GM19467 (cell line): ENCODE data around the gene ZSCAN31.
"Not testable (repeated sequence)": the region's sequence is repeated elsewhere in the genome, so short reads cannot be mapped to it uniquely, and the experiment has no call there.

Experiments used
- ATAC-seq: cut with Tn5 transposase; IDR thresholded peaks from one replicate; pipeline ENCODE4 v1.9.1; 2021; ENCODE audit warnings: mild to moderate bottlenecking, moderate library complexity; ENCODE audit not compliant: unreplicated experiment

ZSCAN31 gene

DNA sequence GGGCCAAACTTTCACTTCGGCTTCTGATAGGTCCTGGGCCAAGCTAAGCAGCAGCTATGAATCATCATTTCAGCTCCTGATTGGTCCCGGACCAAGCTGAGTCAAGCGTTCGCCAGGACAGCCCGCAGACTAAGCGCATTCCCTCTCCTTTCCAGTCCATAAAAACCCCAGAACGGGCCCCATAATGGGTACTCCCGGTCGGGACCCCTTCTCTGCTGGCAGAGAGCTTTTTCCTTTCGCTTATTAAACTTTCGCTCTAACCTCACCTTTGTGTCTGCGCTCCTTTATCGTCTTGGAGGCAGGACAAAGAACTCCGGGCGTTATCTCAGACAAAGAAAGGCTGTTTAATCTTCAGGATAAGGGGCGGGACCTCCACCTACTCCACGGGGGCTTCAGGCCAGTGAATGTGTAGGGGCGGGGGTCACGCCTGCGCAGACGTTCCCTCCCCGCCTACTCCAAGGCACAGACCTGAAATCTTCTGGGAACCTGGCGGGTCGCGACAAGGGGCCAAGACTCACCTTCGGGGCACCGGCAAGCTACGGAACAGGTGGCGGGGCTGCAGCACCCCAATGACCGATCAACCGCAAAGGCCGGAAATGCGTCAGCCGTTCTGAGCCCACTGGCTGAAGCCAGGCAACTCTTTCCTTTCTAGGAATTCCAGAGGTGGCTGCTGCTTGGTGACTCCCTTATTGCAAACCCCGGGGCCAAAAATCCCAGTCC is at the start of gene ZSCAN31:
Gene ZSCAN31 (minus strand): TSS at position 585 of the 720 bp plus-strand sequence. CDS start 6,465 bp downstream, outside the sequence.
- ATAC-seq, result peak; percentile 81

DNA sequence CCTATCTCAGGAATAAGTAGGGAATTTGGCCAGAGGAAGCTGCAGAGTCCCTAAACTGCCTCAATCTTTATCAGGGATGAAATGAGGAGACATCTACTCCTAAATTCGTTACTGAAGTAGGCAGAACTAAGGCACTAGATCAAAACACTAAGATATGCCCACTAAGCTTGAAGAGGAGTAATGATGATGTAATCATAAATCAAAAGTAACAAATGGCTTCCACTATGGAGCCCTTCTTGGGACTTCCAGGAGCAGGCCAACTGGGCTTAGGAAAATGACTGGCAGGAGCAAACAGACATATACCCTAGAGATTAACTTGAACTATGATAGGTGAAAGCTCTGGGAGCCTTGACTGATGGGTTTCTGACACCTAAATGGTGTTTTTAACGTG is 48.2 kb upstream of the ZSCAN31 start:
- ATAC-seq, result no peak

GRCh38 chr6:28383235-28384142 is 47.5 kb upstream of the ZSCAN31 start:
- peak; percentile 81 for ATAC-seq

GRCh38 chr6:28380381-28380780 is 44.4 kb upstream of the ZSCAN31 start:
- no peak for ATAC-seq

GRCh38 chr6:28378644-28379043 is 42.7 kb upstream of the ZSCAN31 start:
- no peak for ATAC-seq

- ATAC-seq, result no peak
Observed at GRCh38 chr6:28377879-28378278, 41.9 kb upstream of the ZSCAN31 start.

GRCh38 chr6:28373925-28374324 is 38.0 kb upstream of the ZSCAN31 start:
- no peak for ATAC-seq

DNA sequence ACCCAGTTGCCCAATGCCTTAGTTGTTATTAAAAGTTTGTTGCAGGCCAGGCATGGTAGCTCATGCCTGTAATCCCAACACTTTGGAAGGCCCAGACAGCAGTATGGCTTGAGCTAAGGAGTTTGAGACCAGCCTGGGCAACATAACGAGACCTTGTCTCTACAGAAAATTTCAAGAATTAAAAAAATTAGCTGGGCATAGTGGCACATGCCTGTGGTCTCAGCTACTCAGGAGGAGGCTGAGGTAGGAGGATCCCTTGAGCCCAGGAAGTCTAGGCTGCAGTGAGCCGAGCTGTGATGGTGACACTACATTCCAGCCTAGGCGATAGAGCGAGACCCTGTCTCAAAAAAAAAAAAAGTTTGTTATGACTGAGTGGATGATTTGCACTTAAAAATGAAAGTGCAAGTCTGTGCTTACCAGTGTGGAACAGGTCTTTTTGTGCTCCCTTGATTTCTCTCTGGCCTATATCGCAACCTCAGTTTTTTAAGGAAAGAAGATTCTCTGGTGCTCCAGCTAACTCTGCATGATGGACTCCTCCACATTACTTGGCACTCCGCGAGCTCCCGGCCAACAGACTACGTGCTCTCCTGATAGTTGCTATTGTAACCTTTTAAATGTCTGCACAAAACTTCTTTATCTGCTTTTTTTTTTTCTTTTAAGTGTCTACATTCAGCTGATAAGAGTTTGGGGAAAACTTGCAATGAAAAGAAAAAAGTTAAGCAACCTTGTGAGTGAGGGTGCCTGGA is 35.9 kb upstream of the ZSCAN31 start:
- no peak for ATAC-seq

DNA sequence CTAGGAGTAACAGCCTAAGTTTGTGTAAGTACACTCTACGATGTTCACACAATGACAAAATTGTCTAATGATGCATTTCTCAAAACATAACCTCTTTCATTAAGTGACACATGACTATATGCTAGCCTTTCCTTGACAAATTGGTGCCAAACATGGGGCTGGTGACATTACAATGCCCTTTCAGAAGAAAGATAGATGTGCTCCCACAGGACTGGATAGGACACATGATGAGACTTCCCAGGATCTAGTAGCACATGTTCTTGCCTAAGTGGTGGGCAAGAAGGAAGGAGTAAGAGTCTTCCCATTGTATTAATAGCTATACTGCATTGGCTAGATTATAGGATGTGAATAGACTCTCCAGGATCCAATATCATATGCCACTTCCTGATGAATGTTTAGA is 35.3 kb upstream of the ZSCAN31 start:
- ATAC-seq, result no peak

GRCh38 chr6:28370440-28370839 is 34.5 kb upstream of the ZSCAN31 start:
- ATAC-seq, result no peak

GRCh38 chr6:28369463-28369862 is 33.5 kb upstream of the ZSCAN31 start:
- no peak for ATAC-seq

DNA sequence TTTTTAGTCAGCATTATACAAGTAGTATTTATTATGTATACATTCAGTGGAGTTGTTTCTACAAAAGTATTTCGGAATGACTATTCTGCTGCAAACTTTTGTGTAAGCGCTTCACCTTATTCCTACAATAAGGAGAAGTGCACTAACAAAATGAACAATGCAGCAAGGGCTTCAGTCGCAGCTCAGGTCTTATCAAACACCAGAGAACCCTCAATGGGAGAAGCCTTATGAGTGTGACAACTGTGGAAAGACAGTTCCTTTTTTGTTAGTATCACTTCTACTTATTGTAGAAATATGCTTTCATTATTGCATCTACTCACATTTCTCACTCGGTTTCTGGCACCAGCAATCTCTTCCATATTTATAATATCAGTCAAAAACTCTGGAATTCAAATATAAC is 32.6 kb upstream of the ZSCAN31 start:
- ATAC-seq, result no peak

GRCh38 chr6:28365590-28365989 is 29.6 kb upstream of the ZSCAN31 start:
- ATAC-seq, result not testable (repeated sequence)

DNA sequence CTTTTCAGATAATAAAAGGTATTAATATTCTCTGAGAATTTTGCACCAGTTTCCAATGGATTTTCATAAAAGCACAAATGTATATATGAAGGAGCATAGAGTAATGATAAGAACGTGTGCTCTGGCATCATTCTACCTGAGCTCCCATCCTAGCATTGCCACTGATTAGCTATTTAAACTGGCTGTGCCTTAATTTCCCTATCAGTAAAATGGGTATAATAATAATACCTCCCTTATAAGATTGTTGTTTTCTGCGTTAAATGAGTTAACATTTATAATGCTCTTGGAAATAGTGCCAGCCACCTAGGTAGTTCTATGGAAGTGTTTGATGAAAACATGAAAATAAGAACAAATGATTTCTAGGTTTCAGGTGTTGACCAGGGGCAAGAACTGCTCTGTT is 25.0 kb upstream of the ZSCAN31 start:
- no peak for ATAC-seq

DNA sequence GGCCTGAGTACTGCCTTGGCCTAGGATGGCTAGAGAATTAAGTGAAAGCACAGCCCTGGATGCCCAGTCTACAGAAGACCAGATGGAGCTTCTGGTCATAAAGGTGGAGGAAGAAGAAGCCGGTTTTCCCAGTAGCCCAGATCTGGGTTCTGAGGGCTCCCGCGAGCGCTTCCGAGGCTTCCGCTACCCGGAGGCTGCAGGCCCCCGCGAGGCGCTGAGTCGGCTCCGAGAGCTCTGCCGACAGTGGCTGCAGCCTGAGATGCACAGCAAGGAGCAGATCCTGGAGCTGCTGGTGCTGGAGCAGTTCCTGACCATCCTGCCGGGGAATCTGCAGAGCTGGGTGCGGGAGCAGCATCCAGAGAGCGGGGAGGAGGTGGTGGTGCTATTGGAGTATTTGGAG is 23.6 kb upstream of the ZSCAN31 start:
- not testable (repeated sequence) for ATAC-seq

GRCh38 chr6:28357036-28357435 is 21.1 kb upstream of the ZSCAN31 start:
- ATAC-seq, result no peak

DNA sequence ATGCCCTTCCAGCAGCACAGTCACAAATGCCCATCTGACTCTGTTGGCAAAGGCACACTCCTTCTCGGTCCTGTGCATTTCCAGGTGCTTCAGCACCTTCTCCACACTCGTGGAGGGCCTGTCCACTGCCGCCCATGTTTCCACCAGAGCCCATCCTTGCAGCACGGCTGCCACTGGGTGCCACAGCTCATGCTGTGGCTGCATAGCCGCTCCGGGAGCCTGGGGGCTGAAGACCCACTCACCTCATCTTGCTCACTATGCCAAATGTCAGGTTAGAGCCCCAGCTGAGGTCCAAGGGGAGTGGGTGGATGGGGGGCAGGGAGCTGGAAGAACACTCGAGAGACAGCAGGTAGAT is 20.7 kb upstream of the ZSCAN31 start:
- no peak for ATAC-seq

GRCh38 chr6:28355743-28356665 is 20.1 kb upstream of the ZSCAN31 start:
- peak; percentile 67 for ATAC-seq

GRCh38 chr6:28354688-28355554 is 19.0 kb upstream of the ZSCAN31 start:
- no peak for ATAC-seq
